AML-193 (cell line): ENCODE data around the gene ZNF66.
A peak's percentile ranks its signal among the peaks of the same experiment; 100 is the strongest.
"Not testable (repeated sequence)": the region's sequence is repeated elsewhere in the genome, so short reads cannot be mapped to it uniquely, and the experiment has no call there.

Experiments used
- DNase-seq, 2 experiments: peaks; one replicate each; lab custom pipeline; 2025; lab: John Stamatoyannopoulos, UW

The ZNF66 gene

GRCh38 chr19:20776083-20777076 is at the start of gene ZNF66:
Gene ZNF66, plus strand, starts transcription at chr19:20776304. Its CDS starts 144 bp downstream, at chr19:20776448.
- peak; percentile 92 to 93 for DNase-seq

- not testable (repeated sequence) for DNase-seq
Observed at GRCh38 chr19:20750169-20750568, 25.9 kb upstream of the ZNF66 start.

- DNase-seq: not testable (repeated sequence)
Observed at GRCh38 chr19:20752291-20752690, 23.8 kb upstream of the ZNF66 start.

- not testable (repeated sequence) for DNase-seq
Observed at GRCh38 chr19:20769225-20769736, 6.8 kb upstream of the ZNF66 start.

- no peak for DNase-seq
Observed at GRCh38 chr19:20787786-20788185, 11.7 kb downstream of the ZNF66 start.

- DNase-seq: no peak
Observed at GRCh38 chr19:20791806-20792205, 15.7 kb downstream of the ZNF66 start.

- not testable (repeated sequence) for DNase-seq
Observed at GRCh38 chr19:20806311-20807262, 30.5 kb downstream of the ZNF66 start.

- DNase-seq: no peak
Observed at GRCh38 chr19:20840371-20840770, 64.3 kb downstream of the ZNF66 start.
